Esophagus muscularis mucosa (tissue), 4 donors: ENCODE data around the gene ABLIM3.

Experiments used
- CTCF ChIP-seq, 3 experiments: fragments of 200-600 bp in 2 of 3; fragments of 450-650 bp in 1 of 3; sonication (generic) in 2 of 3; IDR thresholded peaks; one replicate each; pipeline ENCODE4 v1.5.1; 2017 to 2019; ENCODE audit warnings: antibody characterized with exemption in 3 of 3, mild to moderate bottlenecking in 2 of 3, moderate library complexity in 1 of 3
- EP300 ChIP-seq: sonication (generic); formaldehyde crosslinking; IDR thresholded peaks from one replicate; pipeline ENCODE4 v1.6.1; 2017; ENCODE audit warnings: antibody characterized with exemption
- POLR2A ChIP-seq: fragments of 450-650 bp; IDR thresholded peaks from one replicate; pipeline ENCODE4 v1.6.1; 2017; ENCODE audit warnings: antibody characterized with exemption, moderate library complexity, mild to moderate bottlenecking, low read depth
- POLR2AphosphoS5 ChIP-seq, 2 donors: sonication (generic); formaldehyde crosslinking; IDR thresholded peaks; one replicate each; pipeline ENCODE4 v1.6.1; 2017; ENCODE audit warnings: antibody characterized with exemption in 2 of 2

- TF ChIP-seq CTCF (IDR thresholded peaks at IDR 0.05) (no peak), POLR2A (no peak), EP300 (no peak), POLR2AphosphoS5 (IDR thresholded peaks at IDR 0.05) (no peak)
Measured at GRCh38 chr5:149246906-149247305, 105.6 kb downstream of the ABLIM3 start.
